Esophagus muscularis mucosa (tissue), 4 donors: ENCODE data around the gene ARHGAP15. TPM values are rescaled to one million over a fixed set of nuclear protein-coding genes. Genes with fewer than 3 reads are reported as not detected.

ENCODE experiments used
- DNase-seq: peaks from one replicate; pipeline ENCODE4 v3.0.0-alpha.2; 2017; ENCODE audit errors: extremely low spot score
- H3K27ac ChIP-seq, 4 donors: fragments of 200-600 bp; sonication (generic); replicated peaks in 1 of 4; 1 replicate in 3 of 4; 2 replicates in 1 of 4; pipeline ENCODE4 v1.5.1; 2016 to 2019; ENCODE audit warnings: mild to moderate bottlenecking in 1 of 4
- H3K27me3 ChIP-seq, 4 donors: fragments of 200-600 bp; sonication (generic); one replicate each; pipeline versions ENCODE4 v1.5.1 to v1.6.0; 2016 to 2019
- H3K36me3 ChIP-seq, 4 donors: fragments of 200-600 bp; sonication (generic); one replicate each; pipeline ENCODE4 v1.5.1; 2016 to 2019
- H3K4me1 ChIP-seq, 4 donors: fragments of 200-600 bp; sonication (generic); one replicate each; pipeline ENCODE4 v1.5.1; 2016 to 2019
- H3K4me3 ChIP-seq, 4 donors: fragments of 200-600 bp; sonication (generic); 1 replicate in 2 of 4; 2 replicates in 2 of 4; pipeline ENCODE4 v1.5.1; 2016 to 2019; ENCODE audit warnings: mild to moderate bottlenecking in 4 of 4, moderate library complexity in 1 of 4
- H3K9me3 ChIP-seq, 4 donors: fragments of 200-600 bp; sonication (generic); 1 replicate in 3 of 4; 2 replicates in 1 of 4; pipeline ENCODE4 v1.5.1; 2016 to 2019
- EP300 ChIP-seq: sonication (generic); formaldehyde crosslinking; IDR thresholded peaks from one replicate; pipeline ENCODE4 v1.6.1; 2017; ENCODE audit warnings: antibody characterized with exemption
- POLR2A ChIP-seq: fragments of 450-650 bp; IDR thresholded peaks from one replicate; pipeline ENCODE4 v1.6.1; 2017; ENCODE audit warnings: antibody characterized with exemption, moderate library complexity, mild to moderate bottlenecking, low read depth
- POLR2AphosphoS5 ChIP-seq, 2 donors: sonication (generic); formaldehyde crosslinking; IDR thresholded peaks; one replicate each; pipeline ENCODE4 v1.6.1; 2017; ENCODE audit warnings: antibody characterized with exemption in 2 of 2
- WGBS: methylation state at CpG from one replicate; pipeline ENCODE4 v1.1.5; 2018; 5-methylcytosine and 5-hydroxymethylcytosine counted together
- intact Hi-C: fragments of 100-400 bp; cut with DNase I; formaldehyde crosslinking; loops from one replicate; pipeline ENCODE4 v1.15.1; 2023
- total RNA-seq, 4 donors: library from RNA; depleted of rRNA; stranded (reverse); fragments of >200 nt; gene quantifications; one replicate each; pipeline versions ENCODE4 v1.1.0 to v1.2.1, GENCODE V29; 2016
- TF ChIP-seq, protein P1 (sequence below), 3 experiments: fragments of 200-600 bp in 2 of 3; fragments of 450-650 bp in 1 of 3; sonication (generic) in 2 of 3; IDR thresholded peaks; one replicate each; pipeline ENCODE4 v1.5.1; 2017 to 2019; ENCODE audit warnings: antibody characterized with exemption in 3 of 3, mild to moderate bottlenecking in 2 of 3, moderate library complexity in 1 of 3

Gene ARHGAP15
- total RNA-seq, 4 donors from 2014 or later, result 5.4 to 13.3 (median 7.1) TPM

GRCh38 chr2:143615562-143615961 lies 486.3 kb downstream of the ARHGAP15 start:
- H3K36me3 ChIP-seq, result no peaks in the 10 kb centered on the region
- intact Hi-C loops, result no loop called here
- no peak overlapping the region for H3K27ac ChIP-seq
- no peak for DNase-seq
- no peak overlapping the region for H3K4me3 ChIP-seq
- no peaks in the 10 kb centered on the region for H3K27me3 ChIP-seq
- no peaks in the 10 kb centered on the region for H3K4me1 ChIP-seq
- no peak for TF ChIP-seq POLR2A
- TF ChIP-seq EP300, result no peak
- TF ChIP-seq, protein P1, sequence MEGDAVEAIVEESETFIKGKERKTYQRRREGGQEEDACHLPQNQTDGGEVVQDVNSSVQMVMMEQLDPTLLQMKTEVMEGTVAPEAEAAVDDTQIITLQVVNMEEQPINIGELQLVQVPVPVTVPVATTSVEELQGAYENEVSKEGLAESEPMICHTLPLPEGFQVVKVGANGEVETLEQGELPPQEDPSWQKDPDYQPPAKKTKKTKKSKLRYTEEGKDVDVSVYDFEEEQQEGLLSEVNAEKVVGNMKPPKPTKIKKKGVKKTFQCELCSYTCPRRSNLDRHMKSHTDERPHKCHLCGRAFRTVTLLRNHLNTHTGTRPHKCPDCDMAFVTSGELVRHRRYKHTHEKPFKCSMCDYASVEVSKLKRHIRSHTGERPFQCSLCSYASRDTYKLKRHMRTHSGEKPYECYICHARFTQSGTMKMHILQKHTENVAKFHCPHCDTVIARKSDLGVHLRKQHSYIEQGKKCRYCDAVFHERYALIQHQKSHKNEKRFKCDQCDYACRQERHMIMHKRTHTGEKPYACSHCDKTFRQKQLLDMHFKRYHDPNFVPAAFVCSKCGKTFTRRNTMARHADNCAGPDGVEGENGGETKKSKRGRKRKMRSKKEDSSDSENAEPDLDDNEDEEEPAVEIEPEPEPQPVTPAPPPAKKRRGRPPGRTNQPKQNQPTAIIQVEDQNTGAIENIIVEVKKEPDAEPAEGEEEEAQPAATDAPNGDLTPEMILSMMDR (IDR thresholded peaks at IDR 0.05), result no peak
- no peak for TF ChIP-seq POLR2AphosphoS5 (IDR thresholded peaks at IDR 0.05)
- no peaks in the 10 kb centered on the region for H3K9me3 ChIP-seq
- 81% methylated on average over 4 of the region's 4 CpGs for WGBS

DNA sequence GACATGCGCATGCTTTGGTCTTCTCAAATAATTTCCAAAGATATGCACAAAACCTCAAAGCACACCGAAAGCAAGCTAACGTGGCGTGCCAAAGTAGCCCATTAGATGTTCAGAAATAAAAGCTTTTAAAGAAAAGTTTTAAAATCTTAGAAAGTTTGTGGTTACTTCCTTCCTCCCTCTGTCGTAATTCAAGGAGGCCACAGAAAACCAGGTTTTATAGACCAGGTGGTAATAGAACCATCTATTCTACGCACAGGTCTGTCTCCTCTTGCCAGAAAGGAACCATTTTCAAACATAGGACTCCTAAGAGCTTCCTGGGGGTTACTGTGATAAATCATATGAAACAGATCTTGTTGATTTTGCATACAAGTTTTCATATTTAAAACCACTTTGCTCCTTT lies 487.2 kb downstream of the ARHGAP15 start:
- H3K4me1 ChIP-seq, result no peaks in the 10 kb centered on the region
- H3K36me3 ChIP-seq, result no peaks in the 10 kb centered on the region
- intact Hi-C loops, result no loop called here
- 75% methylated on average over 6 of the region's 6 CpGs for WGBS
- no peak overlapping the region for H3K27ac ChIP-seq
- TF ChIP-seq POLR2A (no peak), POLR2AphosphoS5 (IDR thresholded peaks at IDR 0.05) (no peak), EP300 (no peak)
- TF ChIP-seq, protein P1 (IDR thresholded peaks at IDR 0.05), result no peak
- H3K4me3 ChIP-seq, result no peak overlapping the region
- H3K27me3 ChIP-seq, result no peaks in the 10 kb centered on the region
- no peaks in the 10 kb centered on the region for H3K9me3 ChIP-seq
- no peak for DNase-seq

DNA sequence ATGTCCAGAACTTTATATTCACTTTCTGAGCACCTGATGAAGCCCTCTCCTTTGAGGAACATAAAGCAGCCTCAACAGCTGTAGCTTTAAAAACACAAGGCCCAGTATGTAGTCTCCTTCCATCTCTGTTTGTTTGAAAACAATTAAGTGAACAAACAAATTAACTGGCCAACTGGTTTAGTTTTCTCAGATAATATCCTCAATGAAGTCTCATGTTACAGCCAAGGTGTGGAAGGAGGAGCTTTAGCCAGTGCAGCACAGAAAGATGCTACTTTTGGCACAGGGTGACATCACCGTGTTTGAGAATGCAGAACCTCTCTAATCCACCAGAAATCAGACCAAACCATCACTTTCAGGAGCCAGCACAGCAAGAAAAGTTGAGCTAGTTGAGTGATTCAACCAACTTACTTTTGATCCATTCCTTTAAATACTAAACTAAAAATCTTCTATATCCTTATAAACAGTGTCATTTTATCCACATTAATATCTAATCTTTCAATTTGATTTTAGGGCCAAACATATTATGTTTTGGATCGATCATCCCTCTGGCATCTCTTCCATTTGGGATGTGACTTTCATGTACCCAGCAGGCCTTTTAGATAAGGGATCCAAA lies 488.7 kb downstream of the ARHGAP15 start:
- no peak overlapping the region for H3K4me3 ChIP-seq
- intact Hi-C loops, result no loop called here
- WGBS, result 81% methylated on average over 2 of the region's 2 CpGs

GRCh38 chr2:143622106-143622505 lies 492.9 kb downstream of the ARHGAP15 start:
- no peaks in the 10 kb centered on the region for H3K4me1 ChIP-seq
- no peak overlapping the region for H3K27ac ChIP-seq
- H3K27me3 ChIP-seq, result no peaks in the 10 kb centered on the region
- no peaks in the 10 kb centered on the region for H3K36me3 ChIP-seq
- intact Hi-C loops, result no loop called here
- 74% methylated on average over 2 of the region's 2 CpGs for WGBS
- TF ChIP-seq POLR2A (no peak), POLR2AphosphoS5 (IDR thresholded peaks at IDR 0.05) (no peak)
- TF ChIP-seq, protein P1 (IDR thresholded peaks at IDR 0.05), result no peak
- DNase-seq, result no peak
- H3K4me3 ChIP-seq, result no peak overlapping the region
- H3K9me3 ChIP-seq, result no peaks in the 10 kb centered on the region

More for the DNA sequence above, 488.7 kb downstream of the ARHGAP15 start:
- no peak overlapping the region for H3K27ac ChIP-seq
- DNase-seq, result no peak
- H3K4me1 ChIP-seq, result no peaks in the 10 kb centered on the region
- H3K27me3 ChIP-seq, result no peaks in the 10 kb centered on the region
- H3K36me3 ChIP-seq, result no peaks in the 10 kb centered on the region
- no peaks in the 10 kb centered on the region for H3K9me3 ChIP-seq
- no peak for TF ChIP-seq EP300
- TF ChIP-seq POLR2A, result no peak
- TF ChIP-seq, protein P1 (IDR thresholded peaks at IDR 0.05), result no peak
- no peak for TF ChIP-seq POLR2AphosphoS5 (IDR thresholded peaks at IDR 0.05)

DNA sequence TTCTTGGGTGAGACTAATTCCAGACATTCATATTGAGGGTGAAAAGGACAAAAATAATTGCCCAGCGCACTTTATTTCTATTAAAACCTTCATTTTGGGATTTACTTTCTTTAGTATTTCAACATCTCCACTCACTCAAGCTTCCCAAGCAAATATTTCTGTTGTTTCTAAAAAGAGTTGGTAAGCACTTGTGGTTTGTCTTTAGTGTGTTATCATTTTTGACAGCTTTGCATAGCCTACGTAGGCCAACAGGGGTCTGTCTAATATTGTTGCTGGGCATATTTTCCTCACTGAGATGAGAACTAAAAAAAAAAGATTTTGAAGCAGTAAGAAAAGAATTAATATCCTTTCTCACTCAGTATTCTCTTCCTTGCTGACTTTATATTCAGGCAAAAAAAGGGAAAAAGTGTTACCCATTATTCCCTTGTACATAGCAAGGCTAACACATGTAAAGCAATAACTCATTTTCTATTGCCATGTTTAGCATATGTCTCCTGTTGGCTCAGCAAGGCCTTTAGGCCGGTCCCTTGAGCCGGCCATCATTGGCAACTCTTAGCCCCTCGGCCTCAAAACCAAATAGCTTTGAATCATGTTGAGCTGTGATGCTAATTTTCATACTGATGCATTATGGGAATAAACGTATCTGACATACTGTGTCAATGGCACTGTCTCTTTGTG lies 494.2 kb downstream of the ARHGAP15 start:
- H3K27ac ChIP-seq, result no peak overlapping the region
- no peaks in the 10 kb centered on the region for H3K27me3 ChIP-seq
- H3K4me1 ChIP-seq, result no peaks in the 10 kb centered on the region
- H3K9me3 ChIP-seq, result no peaks in the 10 kb centered on the region
- 86% methylated on average over 6 of the region's 6 CpGs for WGBS
- DNase-seq, result no peak
- H3K36me3 ChIP-seq, result no peaks in the 10 kb centered on the region
- no peak overlapping the region for H3K4me3 ChIP-seq
- TF ChIP-seq POLR2A (no peak), POLR2AphosphoS5 (IDR thresholded peaks at IDR 0.05) (no peak), EP300 (no peak)
- TF ChIP-seq, protein P1 (IDR thresholded peaks at IDR 0.05), result no peak
- intact Hi-C loops, result no loop called here
